WTC11 (cell line): Measurements from ENCODE around the gene PKP1. TPM values are rescaled to one million over a fixed set of nuclear protein-coding genes. Genes with fewer than 3 reads are reported as not detected.

ENCODE experiments used
- ATAC-seq: fragments of 200-7000 bp; cut with Tn5 transposase; 2 replicates; pipeline ENCODE4 v1.10.0; 2021; ENCODE audit warnings: mild to moderate bottlenecking, moderate library complexity
- CTCF ChIA-PET: fragments of 300-600 bp; sonication (Branson Sonifier 250); formaldehyde crosslinking; loops from one replicate; lab custom pipeline; 2021; ENCODE audit warnings: antibody characterized with exemption; lab: Charles Lee
- POLR2A ChIA-PET: fragments of 350-600 bp; sonication (Branson Sonifier 250); formaldehyde crosslinking; loops from one replicate; lab custom pipeline; 2021; ENCODE audit warnings: antibody characterized with exemption; lab: Charles Lee
- DNase-seq: peaks from one replicate; pipeline ENCODE4 v3.0.0; 2021; ENCODE audit warnings: low spot score
- H3K27ac Mint-ChIP-seq: 2 replicates; pipeline ENCODE4 v1.8.0; 2021; ENCODE audit warnings: mixed read lengths
- H3K27me3 Mint-ChIP-seq: 2 replicates; pipeline ENCODE4 v1.8.0; 2021; ENCODE audit warnings: low read depth, mild to moderate bottlenecking, moderate library complexity, mixed read lengths
- H3K36me3 Mint-ChIP-seq: 2 replicates; pipeline ENCODE4 v1.8.0; 2021; ENCODE audit warnings: mixed read lengths
- H3K4me1 Mint-ChIP-seq: 2 replicates; pipeline ENCODE4 v1.8.0; 2022; ENCODE audit warnings: mixed read lengths
- H3K4me3 Mint-ChIP-seq: 2 replicates; pipeline ENCODE4 v1.8.0; 2021; ENCODE audit warnings: mild to moderate bottlenecking, moderate library complexity, mixed read lengths
- H3K9me3 Mint-ChIP-seq: 2 replicates; pipeline ENCODE4 v1.8.0; 2021; ENCODE audit warnings: mixed read lengths
- AR ChIP-seq: fragments of 250-450 bp; sonication (Bioruptor Pico); IDR thresholded peaks from 2 replicates; pipeline ENCODE4 v1.9.0; 2021; ENCODE audit warnings: mild to moderate bottlenecking
- ARID4B ChIP-seq: sonication (generic); formaldehyde crosslinking; IDR thresholded peaks from 2 replicates; pipeline ENCODE4 v1.8.0; 2023; ENCODE audit warnings: missing genetic modification reagents, mild to moderate bottlenecking, borderline replicate concordance
- CDX4 ChIP-seq: fragments of 250-450 bp; sonication (Bioruptor Pico); IDR thresholded peaks from 2 replicates; pipeline ENCODE4 v1.9.0; 2021; ENCODE audit warnings: moderate library complexity, mild to moderate bottlenecking, inconsistent platforms, borderline replicate concordance
- CREM ChIP-seq: sonication (generic); formaldehyde crosslinking; IDR thresholded peaks from 2 replicates; pipeline ENCODE4 v1.8.1; 2022; ENCODE audit warnings: mild to moderate bottlenecking, missing genetic modification reagents, moderate library complexity
- E2F5 ChIP-seq: sonication (generic); formaldehyde crosslinking; IDR thresholded peaks from 2 replicates; pipeline ENCODE4 v1.8.1; 2022; ENCODE audit warnings: mild to moderate bottlenecking, moderate library complexity, missing genetic modification reagents
- ETV6 ChIP-seq: sonication (generic); formaldehyde crosslinking; IDR thresholded peaks from 2 replicates; pipeline ENCODE4 v1.8.1; 2022; ENCODE audit warnings: mild to moderate bottlenecking, missing genetic modification reagents
- GTF2I ChIP-seq: fragments of 250-450 bp; sonication (Bioruptor Pico); conservative IDR thresholded peaks from 2 replicates; pipeline ENCODE4 v1.4.0; 2021; ENCODE audit warnings: mild to moderate bottlenecking
- HMGA2 ChIP-seq: fragments of 250-450 bp; sonication (Bioruptor Pico); IDR thresholded peaks from 2 replicates; pipeline ENCODE4 v1.4.0; 2021; ENCODE audit warnings: mild to moderate bottlenecking, moderate library complexity
- IRF2 ChIP-seq: sonication (generic); formaldehyde crosslinking; IDR thresholded peaks from 2 replicates; pipeline ENCODE4 v1.8.0; 2022; ENCODE audit warnings: low read depth, missing genetic modification reagents, borderline replicate concordance
- JAZF1 ChIP-seq: fragments of 250-450 bp; sonication (Bioruptor Pico); IDR thresholded peaks from 2 replicates; pipeline ENCODE4 v1.9.0; 2021; ENCODE audit warnings: moderate library complexity, mild to moderate bottlenecking, inconsistent platforms
- KAT7 ChIP-seq: sonication (generic); formaldehyde crosslinking; IDR thresholded peaks from 2 replicates; pipeline ENCODE4 v1.8.1; 2023; ENCODE audit warnings: missing genetic modification reagents, mild to moderate bottlenecking, borderline replicate concordance
- MAX ChIP-seq: sonication (generic); formaldehyde crosslinking; IDR thresholded peaks from 2 replicates; pipeline ENCODE4 v1.8.0; 2022; ENCODE audit warnings: mild to moderate bottlenecking, missing genetic modification reagents
- MLX ChIP-seq: sonication (generic); formaldehyde crosslinking; IDR thresholded peaks from 2 replicates; pipeline ENCODE4 v1.8.1; 2023; ENCODE audit warnings: mild to moderate bottlenecking, missing genetic modification reagents, moderate library complexity
- NFYB ChIP-seq: sonication (generic); formaldehyde crosslinking; conservative IDR thresholded peaks from 2 replicates; pipeline ENCODE4 v1.8.0; 2022; ENCODE audit warnings: low read depth, missing genetic modification reagents
- NR3C1 ChIP-seq: sonication (generic); formaldehyde crosslinking; conservative IDR thresholded peaks from 2 replicates; pipeline ENCODE4 v1.8.1; 2023; ENCODE audit warnings: low read depth, mild to moderate bottlenecking, missing genetic modification reagents
- RORB ChIP-seq: fragments of 250-450 bp; sonication (Bioruptor Pico); IDR thresholded peaks from 2 replicates; pipeline ENCODE4 v1.9.0; 2021; ENCODE audit warnings: mild to moderate bottlenecking
- SOX15 ChIP-seq: fragments of 250-450 bp; sonication (Bioruptor Pico); IDR thresholded peaks from 2 replicates; pipeline ENCODE4 v1.9.0; 2021; ENCODE audit warnings: mild to moderate bottlenecking
- TEAD4 ChIP-seq: sonication (generic); formaldehyde crosslinking; IDR thresholded peaks from 2 replicates; pipeline ENCODE4 v1.8.0; 2022; ENCODE audit warnings: mild to moderate bottlenecking, missing genetic modification reagents
- USF1 ChIP-seq: sonication (generic); formaldehyde crosslinking; IDR thresholded peaks from 2 replicates; pipeline ENCODE4 v1.8.0; 2022; ENCODE audit warnings: mild to moderate bottlenecking, missing genetic modification reagents
- ZNF396 ChIP-seq: fragments of 250-450 bp; sonication (Bioruptor Pico); IDR thresholded peaks from 2 replicates; pipeline ENCODE4 v1.8.0; 2021; ENCODE audit warnings: mild to moderate bottlenecking, moderate library complexity, borderline replicate concordance
- ZNF416 ChIP-seq: fragments of 250-450 bp; sonication (Bioruptor Pico); IDR thresholded peaks from 2 replicates; pipeline ENCODE4 v1.9.0; 2021; ENCODE audit warnings: mild to moderate bottlenecking, inconsistent platforms
- ZNF671 ChIP-seq: fragments of 250-450 bp; sonication (Bioruptor Pico); IDR thresholded peaks from 2 replicates; pipeline ENCODE4 v1.8.0; 2021; ENCODE audit warnings: mild to moderate bottlenecking
- total RNA-seq: library from RNA; stranded (reverse); gene quantifications from 3 replicates; pipeline ENCODE4 v1.2.3, GENCODE V29; 2021

The PKP1 gene
- total RNA-seq, 1 experiment from 2014 or later = 0.24 TPM

- no peak overlapping the region for H3K4me3 Mint-ChIP-seq
- CTCF ChIA-PET = interaction anchor here (1.1 to 1.6 kb wide), 5 partner anchors 18 to 159 kb away, joined by 3 to 6 read pairs (median 3); no protein-coding TSS in a partner anchor
- TF ChIP-seq NR3C1 (CRISPR knock-in tag) (no peak), ETV6 (CRISPR knock-in tag) (no peak), JAZF1 (no peak), KAT7 (CRISPR knock-in tag) (no peak), ARID4B (CRISPR knock-in tag) (no peak), CDX4 (CRISPR knock-in tag) (no peak), AR (CRISPR knock-in tag) (no peak), RORB (CRISPR knock-in tag) (no peak), USF1 (CRISPR knock-in tag) (no peak), MAX (CRISPR knock-in tag) (no peak), TEAD4 (CRISPR knock-in tag) (no peak)
- TF ChIP-seq, all 79 proteins: peak for 0
- Mint-ChIP-seq H3K36me3 (no peaks in the 10 kb centered on the region), H3K27ac (no peak overlapping the region), H3K4me1 (peaks cover 4% of the 10 kb centered on the region; the same call in 1 of the 2 replicates), H3K9me3 (no peaks in the 10 kb centered on the region), H3K27me3 (peaks cover 11% of the 10 kb centered on the region)
- POLR2A ChIA-PET = no interaction called here
- DNase-seq = no peak
- no peak for ATAC-seq
Observed at GRCh38 chr1:201276891-201277290, 6.4 kb upstream of the PKP1 start.

GRCh38 chr1:201277441-201277840, 5.9 kb upstream of the PKP1 start:
- H3K4me3 Mint-ChIP-seq = no peak overlapping the region
- POLR2A ChIA-PET = no interaction called here
- DNase-seq (no peak), ATAC-seq (no peak)
- no peaks in the 10 kb centered on the region for H3K9me3 Mint-ChIP-seq
- H3K36me3 Mint-ChIP-seq = no peaks in the 10 kb centered on the region
- peaks cover 4% of the 10 kb centered on the region; the same call in 1 of the 2 replicates for H3K4me1 Mint-ChIP-seq
- H3K27ac Mint-ChIP-seq = no peak overlapping the region
- CTCF ChIA-PET = interaction anchor here (1.1 to 1.6 kb wide), 6 partner anchors 12 to 158 kb away, joined by 3 to 6 read pairs (median 3); no protein-coding TSS in a partner anchor
- peaks cover 17% of the 10 kb centered on the region for H3K27me3 Mint-ChIP-seq
- TF ChIP-seq MLX (CRISPR knock-in tag) (no peak), ZNF416 (CRISPR knock-in tag) (no peak), HMGA2 (CRISPR knock-in tag) (no peak), IRF2 (CRISPR knock-in tag) (no peak), AR (CRISPR knock-in tag) (no peak), SOX15 (CRISPR knock-in tag) (no peak), E2F5 (CRISPR knock-in tag) (no peak), MAX (CRISPR knock-in tag) (no peak), GTF2I (CRISPR knock-in tag) (no peak), NFYB (CRISPR knock-in tag) (no peak), ZNF396 (CRISPR knock-in tag) (no peak), CREM (no peak), RORB (CRISPR knock-in tag) (no peak), ZNF671 (CRISPR knock-in tag) (no peak)
